SJSA1 (cell line): ENCODE measurements around the gene SLC52A3. TPM values are rescaled to one million over a fixed set of nuclear protein-coding genes. Genes with fewer than 3 reads are reported as not detected.
"Not testable (repeated sequence)": the region's sequence is repeated elsewhere in the genome, so short reads cannot be mapped to it uniquely, and the experiment has no call there.

ENCODE experiments used
- DNase-seq, 2 experiments: peaks; one replicate each; pipeline ENCODE4 v3.0.0-alpha.2; 2015 to 2020; ENCODE audit warnings: low spot score in 2 of 2, low read depth in 1 of 2
- H3K27ac ChIP-seq: fragments of 250-450 bp; sonication (Bioruptor Pico); 2 replicates; pipeline ENCODE4 v1.5.1; 2020; ENCODE audit warnings: mild to moderate bottlenecking, moderate library complexity
- H3K27me3 ChIP-seq: fragments of 250-450 bp; sonication (Bioruptor Pico); replicated peaks from 2 replicates; pipeline ENCODE4 v1.5.1; 2020; ENCODE audit warnings: mild to moderate bottlenecking, moderate library complexity
- H3K36me3 ChIP-seq: fragments of 250-450 bp; sonication (Bioruptor Pico); 2 replicates; pipeline ENCODE4 v1.5.1; 2020; ENCODE audit warnings: mild to moderate bottlenecking
- H3K4me1 ChIP-seq: fragments of 250-450 bp; sonication (Bioruptor Pico); replicated peaks from 2 replicates; pipeline ENCODE4 v1.6.1; 2021; ENCODE audit warnings: mild to moderate bottlenecking
- H3K4me3 ChIP-seq: fragments of 250-450 bp; sonication (Bioruptor Pico); 2 replicates; pipeline ENCODE4 v1.5.1; 2020; ENCODE audit warnings: mild to moderate bottlenecking
- H3K9me3 ChIP-seq: fragments of 250-450 bp; sonication (Bioruptor Pico); replicated peaks from 2 replicates; pipeline ENCODE4 v1.5.1; 2020; ENCODE audit warnings: mild to moderate bottlenecking
- total RNA-seq: library from RNA; depleted of rRNA; stranded (reverse); fragments of >200 nt; shearing (Covaris generic); gene quantifications from 2 replicates; pipeline ENCODE4 v1.2.3, GENCODE V29; 2014; rRNA removed

SLC52A3 gene
- total RNA-seq, result not detected in 2 replicates

- H3K27ac ChIP-seq, result no peak within 1 kb of the TSS
- no peak for DNase-seq
- H3K27me3 ChIP-seq, result peaks cover 18% of the 10 kb centered on the region
- H3K4me1 ChIP-seq, result no peaks in the 10 kb centered on the region
- H3K4me3 ChIP-seq, result no peak within 1 kb of the TSS
- H3K36me3 ChIP-seq, result no peaks in the 10 kb centered on the region
- H3K9me3 ChIP-seq, result no peaks in the 10 kb centered on the region
Observed at GRCh38 chr20:768426-768978, at the start of gene SLC52A3. TSS of gene SLC52A3 (minus strand) at chr20:768500. CDS start at chr20:765774, 2,726 bp downstream.

GRCh38 chr20:815914-816606 is 47.8 kb upstream of the SLC52A3 start:
- Histone ChIP-seq H3K27me3 (0 out of 2 replicates have a peak, but pooled peaks cover 2% of the 10 kb centered on the region), H3K27ac (no peak overlapping the region), H3K36me3 (no peaks in the 10 kb centered on the region), H3K4me1 (no peaks in the 10 kb centered on the region), H3K9me3 (no peaks in the 10 kb centered on the region), H3K4me3 (no peak overlapping the region)
- peak in 1 of 2 experiments; percentile 37 for DNase-seq

GRCh38 chr20:815226-815625 is 46.9 kb upstream of the SLC52A3 start:
- no peak overlapping the region for H3K4me3 ChIP-seq
- no peaks in the 10 kb centered on the region for H3K36me3 ChIP-seq
- H3K9me3 ChIP-seq, result no peaks in the 10 kb centered on the region

GRCh38 chr20:813390-813789 is 45.1 kb upstream of the SLC52A3 start:
- Histone ChIP-seq H3K4me3 (no peak overlapping the region), H3K4me1 (no peaks in the 10 kb centered on the region), H3K27me3 (0 out of 2 replicates have a peak, but pooled peaks cover 2% of the 10 kb centered on the region), H3K27ac (no peak overlapping the region), H3K36me3 (no peaks in the 10 kb centered on the region), H3K9me3 (no peaks in the 10 kb centered on the region)
- no peak for DNase-seq

More at GRCh38 chr20:815226-815625, 46.9 kb upstream of the SLC52A3 start:
- DNase-seq, result no peak
- H3K27me3 ChIP-seq, result 0 out of 2 replicates have a peak, but pooled peaks cover 2% of the 10 kb centered on the region
- H3K27ac ChIP-seq, result no peak overlapping the region
- H3K4me1 ChIP-seq, result no peaks in the 10 kb centered on the region

- H3K4me1 ChIP-seq, H3K27ac ChIP-seq, H3K36me3 ChIP-seq, H3K27me3 ChIP-seq, DNase-seq, H3K9me3 ChIP-seq, H3K4me3 ChIP-seq: not testable (repeated sequence)
Observed at GRCh38 chr20:812435-812814, 44.1 kb upstream of the SLC52A3 start.

GRCh38 chr20:811776-812434 is 43.6 kb upstream of the SLC52A3 start:
- not testable (repeated sequence) for H3K36me3 ChIP-seq, DNase-seq

GRCh38 chr20:805713-806112 is 37.4 kb upstream of the SLC52A3 start:
- H3K36me3 ChIP-seq, result no peaks in the 10 kb centered on the region
- 0 out of 2 replicates have a peak, but pooled peaks cover 6% of the 10 kb centered on the region for H3K9me3 ChIP-seq
- H3K4me3 ChIP-seq, result no peak overlapping the region
- H3K4me1 ChIP-seq, result no peaks in the 10 kb centered on the region
- 0 out of 2 replicates have a peak, but pooled peaks cover 8% of the 10 kb centered on the region for H3K27me3 ChIP-seq
- no peak overlapping the region for H3K27ac ChIP-seq
- DNase-seq, result no peak

More at GRCh38 chr20:811776-812434, 43.6 kb upstream of the SLC52A3 start:
- H3K9me3 ChIP-seq, H3K27ac ChIP-seq, H3K4me1 ChIP-seq, H3K27me3 ChIP-seq, H3K4me3 ChIP-seq: not testable (repeated sequence)

GRCh38 chr20:801678-802077 is 33.4 kb upstream of the SLC52A3 start:
- Histone ChIP-seq H3K27ac (no peak overlapping the region), H3K4me3 (no peak overlapping the region), H3K36me3 (no peaks in the 10 kb centered on the region), H3K4me1 (no peaks in the 10 kb centered on the region), H3K27me3 (0 out of 2 replicates have a peak, but pooled peaks cover 8% of the 10 kb centered on the region), H3K9me3 (0 out of 2 replicates have a peak, but pooled peaks cover 6% of the 10 kb centered on the region)
- DNase-seq, result no peak

- not testable (repeated sequence) for DNase-seq, H3K27ac ChIP-seq, H3K9me3 ChIP-seq, H3K4me3 ChIP-seq, H3K4me1 ChIP-seq, H3K36me3 ChIP-seq
- peaks cover 16% of the 10 kb centered on the region; the same call in 1 of the 2 replicates for H3K27me3 ChIP-seq
Observed at GRCh38 chr20:800026-800425, 31.7 kb upstream of the SLC52A3 start.

- H3K4me3 ChIP-seq, H3K36me3 ChIP-seq, H3K27ac ChIP-seq, H3K9me3 ChIP-seq, H3K4me1 ChIP-seq, DNase-seq: not testable (repeated sequence)
- H3K27me3 ChIP-seq, result peaks cover 17% of the 10 kb centered on the region; the same call in 1 of the 2 replicates
Observed at GRCh38 chr20:798746-799145, 30.4 kb upstream of the SLC52A3 start.

GRCh38 chr20:796921-797320 is 28.6 kb upstream of the SLC52A3 start:
- DNase-seq, result no peak
- peaks cover 12% of the 10 kb centered on the region; the same call in 1 of the 2 replicates for H3K27me3 ChIP-seq
- no peak overlapping the region for H3K27ac ChIP-seq
- H3K9me3 ChIP-seq, result no peaks in the 10 kb centered on the region
- H3K4me1 ChIP-seq, result no peaks in the 10 kb centered on the region
- H3K36me3 ChIP-seq, result no peaks in the 10 kb centered on the region
- H3K4me3 ChIP-seq, result no peak overlapping the region

GRCh38 chr20:792248-792647 is 23.9 kb upstream of the SLC52A3 start:
- Histone ChIP-seq H3K9me3 (no peaks in the 10 kb centered on the region), H3K36me3 (no peaks in the 10 kb centered on the region), H3K4me1 (no peaks in the 10 kb centered on the region), H3K4me3 (no peak overlapping the region), H3K27me3 (peaks cover 12% of the 10 kb centered on the region; the same call in 1 of the 2 replicates), H3K27ac (no peak overlapping the region)
- DNase-seq, result no peak

- Histone ChIP-seq H3K4me3 (no peak overlapping the region), H3K4me1 (no peaks in the 10 kb centered on the region), H3K27ac (no peak overlapping the region), H3K36me3 (no peaks in the 10 kb centered on the region), H3K27me3 (peaks cover 12% of the 10 kb centered on the region; the same call in 1 of the 2 replicates), H3K9me3 (no peaks in the 10 kb centered on the region)
- DNase-seq, result no peak
Observed at GRCh38 chr20:791056-791455, 22.8 kb upstream of the SLC52A3 start.

- Histone ChIP-seq H3K36me3 (no peaks in the 10 kb centered on the region), H3K27ac (no peak overlapping the region), H3K4me1 (no peaks in the 10 kb centered on the region), H3K9me3 (no peaks in the 10 kb centered on the region; the same call in 1 of the 2 replicates), H3K27me3 (peaks cover 8% of the 10 kb centered on the region; the same call in 1 of the 2 replicates), H3K4me3 (no peak overlapping the region)
- no peak for DNase-seq
Observed at GRCh38 chr20:787825-788224, 19.5 kb upstream of the SLC52A3 start.
